Mesendoderm (in vitro differentiated cells): ENCODE measurements around the gene P2RX2. TPM values are rescaled to one million over a fixed set of nuclear protein-coding genes. Genes with fewer than 3 reads are reported as not detected.
A peak's percentile ranks its signal among the peaks of the same experiment; 100 is the strongest.

Experiments
- DNase-seq: peaks from one replicate; pipeline ENCODE4 v3.0.0; 2013
- H2AK5ac ChIP-seq: 2 replicates; pipeline ENCODE4 v1.6.1; 2013; ENCODE audit warnings: low read length, inconsistent platforms
- H2BK120ac ChIP-seq: 2 replicates; pipeline ENCODE4 v1.6.1; 2013; ENCODE audit warnings: low read depth, mild to moderate bottlenecking, low read length, moderate library complexity, mixed read lengths
- H2BK15ac ChIP-seq: replicated peaks from 2 replicates; pipeline ENCODE4 v1.6.1; 2013; ENCODE audit warnings: low read depth, mild to moderate bottlenecking, moderate library complexity
- H2BK5ac ChIP-seq: 2 replicates; pipeline ENCODE4 v1.6.1; 2013; ENCODE audit warnings: low read length, inconsistent platforms
- H3K18ac ChIP-seq: 2 replicates; pipeline ENCODE4 v1.6.1; 2013; ENCODE audit warnings: mild to moderate bottlenecking, low read length, mixed read lengths
- H3K23ac ChIP-seq: one replicate; pipeline ENCODE4 v1.6.1; 2013; ENCODE audit warnings: low read length
- H3K27ac ChIP-seq: 2 replicates; pipeline ENCODE4 v1.5.1; 2013; ENCODE audit warnings: low read depth, mild to moderate bottlenecking, inconsistent platforms, low read length, moderate library complexity
- H3K27me3 ChIP-seq: 2 replicates; pipeline ENCODE4 v1.6.1; 2013; ENCODE audit warnings: low read length, control low read depth, mild to moderate bottlenecking, inconsistent platforms; ENCODE audit not compliant: insufficient read depth, poor library complexity
- H3K36me3 ChIP-seq: 2 replicates; pipeline ENCODE4 v1.6.1; 2013; ENCODE audit warnings: low read length, inconsistent platforms; ENCODE audit not compliant: control insufficient read depth, insufficient read depth
- H3K4ac ChIP-seq: one replicate; pipeline ENCODE4 v1.6.1; 2013; ENCODE audit warnings: low read depth, mild to moderate bottlenecking, low read length, moderate library complexity
- H3K4me1 ChIP-seq: 2 replicates; pipeline ENCODE4 v1.6.1; 2013; ENCODE audit warnings: low read depth, low read length, inconsistent platforms; ENCODE audit not compliant: control insufficient read depth
- H3K4me2 ChIP-seq: 2 replicates; pipeline ENCODE4 v1.6.1; 2013; ENCODE audit warnings: low read length
- H3K4me3 ChIP-seq: 2 replicates; pipeline ENCODE4 v1.5.1; 2013; ENCODE audit warnings: mild to moderate bottlenecking, low read length
- H3K56ac ChIP-seq: one replicate; pipeline ENCODE4 v1.6.1; 2013; ENCODE audit warnings: low read length
- H3K79me1 ChIP-seq: 2 replicates; pipeline ENCODE4 v1.6.1; 2013; ENCODE audit warnings: low read length, inconsistent platforms
- H3K79me2 ChIP-seq: 2 replicates; pipeline ENCODE4 v1.6.1; 2013; ENCODE audit warnings: mild to moderate bottlenecking, low read length; ENCODE audit not compliant: control insufficient read depth, insufficient read depth
- H3K9ac ChIP-seq: 2 replicates; pipeline ENCODE4 v1.6.1; 2013; ENCODE audit warnings: low read length, inconsistent platforms
- H4K5ac ChIP-seq: one replicate; pipeline ENCODE4 v1.6.1; 2013; ENCODE audit warnings: low read length
- H4K8ac ChIP-seq: one replicate; pipeline ENCODE4 v1.6.1; 2013; ENCODE audit warnings: low read depth, mild to moderate bottlenecking, control low read depth, low read length, moderate library complexity
- WGBS: extraction: QIAGEN DNeasy Blood & Tissue Kit; methylation state at CpG from one replicate; pipeline ENCODE4 v1.1.7; 2013; ENCODE audit warnings: low lambda C conversion rate, missing lambda C conversion rate; ENCODE audit not compliant: insufficient coverage; ENCODE audit errors: extremely low coverage; 5-methylcytosine and 5-hydroxymethylcytosine counted together
- polyA plus RNA-seq, 2 experiments: library from polyadenylated mRNA; stranded (reverse); fragments of 200-250 nt; gene quantifications; one replicate each; pipeline ENCODE4 v1.2.3, GENCODE V29; 2013

Gene P2RX2
- polyA plus RNA-seq (2013, experiment 1 of 2) = 0.24 TPM
- polyA plus RNA-seq (2013, experiment 2 of 2) = 0.24 TPM

DNA sequence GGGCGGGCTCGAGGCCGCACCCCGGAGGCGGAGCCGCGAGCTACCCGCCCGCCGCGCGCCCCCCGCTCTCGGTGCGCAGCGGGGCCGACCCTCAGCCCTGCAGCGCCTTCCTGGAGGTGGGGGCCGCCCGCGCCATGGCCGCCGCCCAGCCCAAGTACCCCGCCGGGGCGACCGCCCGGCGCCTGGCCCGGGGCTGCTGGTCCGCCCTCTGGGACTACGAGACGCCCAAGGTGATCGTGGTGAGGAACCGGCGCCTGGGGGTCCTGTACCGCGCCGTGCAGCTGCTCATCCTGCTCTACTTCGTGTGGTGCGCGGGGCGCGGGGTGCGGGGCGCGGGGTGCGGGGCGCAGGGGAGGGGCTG lies at the start of gene P2RX2:
P2RX2 (plus strand) TSS at position 94 of the 361 bp plus-strand sequence; CDS start at position 135, 41 bp downstream.
- Histone ChIP-seq H3K27ac (no peak within 1 kb of the TSS), H3K23ac (no peak within 1 kb of the TSS), H4K5ac (no peak within 1 kb of the TSS), H2AK5ac (no peak within 1 kb of the TSS), H3K56ac (no peak within 1 kb of the TSS), H4K8ac (no peak within 1 kb of the TSS), H3K27me3 (peaks cover 10% of the 10 kb centered on the region), H3K18ac (no peak within 1 kb of the TSS), H2BK15ac (no peak within 1 kb of the TSS), H3K79me2 (no peaks in the 10 kb centered on the region), H3K4me3 (no peak within 1 kb of the TSS), H3K36me3 (no peaks in the 10 kb centered on the region), H3K9ac (no peak within 1 kb of the TSS), H3K4me1 (no peaks in the 10 kb centered on the region), H3K4me2 (peak within 1 kb of the TSS; percentile 18), H2BK5ac (no peak within 1 kb of the TSS), H3K79me1 (no peaks in the 10 kb centered on the region), H3K4ac (no peak within 1 kb of the TSS), H2BK120ac (no peak within 1 kb of the TSS)
- no CpG with 5 or more reads among the region's 49 CpGs for WGBS
- DNase-seq = no peak

DNA sequence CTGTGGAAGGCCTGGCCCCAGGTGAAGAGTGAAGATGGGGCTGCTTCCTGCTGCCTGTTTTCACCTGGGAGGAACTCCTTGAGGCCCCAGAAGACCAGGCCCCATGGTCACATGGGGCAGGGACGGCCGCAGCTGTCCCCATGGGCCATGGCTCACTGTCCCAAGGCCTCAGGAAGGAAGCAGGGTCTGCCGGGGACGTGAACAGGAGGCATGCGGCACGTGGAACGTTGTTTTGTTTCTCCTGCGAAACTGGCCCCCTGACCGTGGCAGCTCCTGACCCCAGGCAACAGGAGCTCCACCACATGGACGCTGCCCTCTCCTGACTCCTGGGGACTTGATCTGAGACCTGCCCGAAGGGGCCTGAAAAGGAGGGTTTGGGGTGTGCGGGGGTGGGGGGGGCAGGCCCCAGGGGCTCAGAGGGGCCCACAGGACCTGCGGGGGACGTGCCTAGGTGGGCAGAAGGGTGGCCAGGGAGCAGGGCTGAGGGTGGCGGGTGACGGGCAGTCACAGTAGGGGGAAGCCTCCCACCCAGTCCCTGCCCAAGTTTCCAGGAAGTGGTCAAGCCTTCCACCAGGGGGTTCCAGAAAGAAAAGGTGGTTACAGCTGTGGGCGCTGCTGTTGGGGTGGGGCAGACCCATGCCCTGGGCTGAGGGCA lies 49.6 kb upstream of the P2RX2 start:
- Histone ChIP-seq H3K36me3 (peaks cover 4% of the 10 kb centered on the region), H3K4me2 (no peak overlapping the region)
- DNase-seq = no peak

DNA sequence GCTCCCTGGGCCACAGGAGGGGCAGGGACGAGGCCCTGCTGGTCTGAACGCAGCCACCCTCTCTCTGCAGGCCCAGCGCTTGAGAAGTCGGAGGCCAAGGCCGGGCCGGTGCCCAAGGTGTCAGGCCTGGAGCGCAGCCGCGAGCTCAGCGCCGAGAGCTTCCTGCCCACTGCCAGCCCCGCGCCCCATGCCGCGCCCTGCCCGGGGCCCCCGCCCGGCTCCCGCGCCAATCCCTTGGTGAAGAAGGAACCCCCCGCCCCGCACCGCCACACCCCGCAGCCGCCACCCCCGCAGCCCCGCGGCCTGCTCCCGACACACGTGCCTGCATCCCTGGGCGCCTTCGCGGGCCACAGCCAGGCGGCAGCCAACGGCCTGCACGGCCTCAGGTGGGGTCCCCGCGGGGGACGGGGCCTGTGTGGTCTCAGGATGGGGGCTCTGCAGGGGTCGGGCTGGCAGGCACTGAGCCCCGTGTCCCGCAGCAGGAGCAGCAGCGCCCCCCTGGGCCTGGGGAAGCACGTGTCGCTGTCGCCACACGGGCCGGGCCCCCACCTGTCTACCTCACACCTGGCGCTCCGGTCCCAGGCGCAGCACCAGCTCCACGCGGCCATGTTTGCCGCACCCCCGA lies 48.6 kb upstream of the P2RX2 start:
- no CpG with 5 or more reads among the region's 55 CpGs for WGBS
- H3K4me3 ChIP-seq = no peak overlapping the region
- no peak overlapping the region for H2BK15ac ChIP-seq
- peaks cover 4% of the 10 kb centered on the region for H3K36me3 ChIP-seq
- no peaks in the 10 kb centered on the region for H3K27me3 ChIP-seq
- DNase-seq = no peak
- H2BK5ac ChIP-seq = no peak overlapping the region
- H3K79me1 ChIP-seq = peaks cover 7% of the 10 kb centered on the region
- no peak overlapping the region for H3K9ac ChIP-seq
- H3K23ac ChIP-seq = no peak overlapping the region
- H2BK120ac ChIP-seq = no peak overlapping the region
- H4K8ac ChIP-seq = no peak overlapping the region
- no peak overlapping the region for H4K5ac ChIP-seq
- H3K18ac ChIP-seq = no peak overlapping the region
- no peaks in the 10 kb centered on the region for H3K4me1 ChIP-seq
- no peak overlapping the region for H3K56ac ChIP-seq
- no peak overlapping the region for H3K4ac ChIP-seq
- peaks cover 4% of the 10 kb centered on the region for H3K79me2 ChIP-seq
- H2AK5ac ChIP-seq = no peak overlapping the region
- no peak overlapping the region for H3K4me2 ChIP-seq
- H3K27ac ChIP-seq = no peak overlapping the region

More for the DNA sequence above, 49.6 kb upstream of the P2RX2 start:
- Histone ChIP-seq H3K79me1 (peaks cover 7% of the 10 kb centered on the region), H3K9ac (no peak overlapping the region), H3K23ac (no peak overlapping the region), H3K4me1 (no peaks in the 10 kb centered on the region), H2BK5ac (no peak overlapping the region), H3K27me3 (no peaks in the 10 kb centered on the region), H3K4ac (no peak overlapping the region), H4K5ac (no peak overlapping the region), H4K8ac (no peak overlapping the region), H3K18ac (no peak overlapping the region), H3K4me3 (no peak overlapping the region), H2AK5ac (no peak overlapping the region), H2BK15ac (no peak overlapping the region), H3K56ac (no peak overlapping the region), H3K27ac (no peak overlapping the region), H2BK120ac (no peak overlapping the region), H3K79me2 (peaks cover 4% of the 10 kb centered on the region)
- no CpG with 5 or more reads among the region's 17 CpGs for WGBS

DNA sequence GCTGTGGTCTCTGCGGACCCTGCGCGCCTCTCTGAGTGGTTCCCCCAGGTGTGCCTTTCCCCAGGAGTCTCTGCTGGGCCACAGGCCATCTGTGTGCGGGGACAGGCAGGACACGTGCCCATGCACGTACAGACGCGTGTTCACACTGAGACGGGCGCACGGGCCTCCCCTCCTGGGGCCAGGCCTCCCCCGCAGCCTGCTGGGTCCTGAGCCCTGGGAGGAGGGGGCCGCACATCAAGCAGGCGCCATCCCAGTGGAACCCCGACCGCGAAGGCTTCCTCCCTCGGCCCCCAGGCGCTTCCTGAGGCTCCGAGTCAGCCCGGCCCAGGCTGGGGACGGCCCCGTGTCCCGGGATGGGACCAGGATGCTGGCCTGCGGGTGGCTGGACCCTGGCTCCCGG lies 47.9 kb upstream of the P2RX2 start:
- H3K56ac ChIP-seq = no peak overlapping the region
- DNase-seq = no peak
- H3K4ac ChIP-seq = no peak overlapping the region
- H3K23ac ChIP-seq = no peak overlapping the region
- no peak overlapping the region for H2AK5ac ChIP-seq
- H3K36me3 ChIP-seq = peaks cover under 1% of the 10 kb centered on the region
- H3K4me3 ChIP-seq = no peak overlapping the region
- H4K8ac ChIP-seq = no peak overlapping the region
- no peak overlapping the region for H2BK5ac ChIP-seq
- peaks cover 2% of the 10 kb centered on the region for H3K79me1 ChIP-seq
- H3K9ac ChIP-seq = no peak overlapping the region
- H3K27ac ChIP-seq = no peak overlapping the region
- WGBS = no CpG with 5 or more reads among the region's 26 CpGs
- no peak overlapping the region for H3K18ac ChIP-seq
- no peak overlapping the region for H2BK15ac ChIP-seq
- no peaks in the 10 kb centered on the region for H3K27me3 ChIP-seq
- no peaks in the 10 kb centered on the region for H3K4me1 ChIP-seq
- H2BK120ac ChIP-seq = no peak overlapping the region
- H3K79me2 ChIP-seq = no peaks in the 10 kb centered on the region
- no peak overlapping the region for H3K4me2 ChIP-seq
- H4K5ac ChIP-seq = no peak overlapping the region

DNA sequence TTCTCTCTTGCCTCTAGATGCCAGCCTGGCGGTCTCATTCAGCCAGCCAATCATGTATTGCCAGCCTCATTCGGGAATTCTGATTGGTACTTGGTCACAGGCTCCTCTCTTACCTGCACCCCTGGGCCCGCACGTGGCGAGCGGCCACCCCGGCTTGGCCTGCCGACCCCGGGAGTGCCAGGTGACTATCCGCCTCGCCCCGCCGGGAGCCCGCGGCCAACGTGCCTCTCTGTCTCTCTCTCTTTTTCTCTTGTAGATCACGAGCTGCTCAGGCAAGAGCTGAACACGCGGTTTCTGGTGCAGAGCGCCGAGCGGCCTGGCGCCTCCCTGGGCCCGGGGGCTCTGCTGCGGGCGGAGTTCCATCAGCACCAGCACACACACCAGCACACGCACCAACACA lies 47.5 kb upstream of the P2RX2 start:
- no peaks in the 10 kb centered on the region for H3K79me2 ChIP-seq
- H2BK15ac ChIP-seq = no peak overlapping the region
- H3K4me1 ChIP-seq = no peaks in the 10 kb centered on the region
- H3K18ac ChIP-seq = no peak overlapping the region
- H4K5ac ChIP-seq = no peak overlapping the region
- H2AK5ac ChIP-seq = no peak overlapping the region
- H3K27me3 ChIP-seq = no peaks in the 10 kb centered on the region
- WGBS = no CpG with 5 or more reads among the region's 27 CpGs
- no peak overlapping the region for H3K27ac ChIP-seq
- no peak overlapping the region for H3K56ac ChIP-seq
- no peak overlapping the region for H3K4me3 ChIP-seq
- no peaks in the 10 kb centered on the region for H3K79me1 ChIP-seq
- no peak overlapping the region for H3K4me2 ChIP-seq
- no peak for DNase-seq
- no peak overlapping the region for H3K23ac ChIP-seq
- H2BK5ac ChIP-seq = no peak overlapping the region
- no peak overlapping the region for H3K9ac ChIP-seq
- no peak overlapping the region for H3K4ac ChIP-seq
- no peak overlapping the region for H2BK120ac ChIP-seq
- H3K36me3 ChIP-seq = no peaks in the 10 kb centered on the region
- no peak overlapping the region for H4K8ac ChIP-seq
